Fibroblast of skin of back (primary cell): ENCODE results near the gene ADAMTS17.

ENCODE experiments used
- DNase-seq: peaks from one replicate; pipeline ENCODE4 v3.0.0-alpha.2; 2013

Gene ADAMTS17

DNA sequence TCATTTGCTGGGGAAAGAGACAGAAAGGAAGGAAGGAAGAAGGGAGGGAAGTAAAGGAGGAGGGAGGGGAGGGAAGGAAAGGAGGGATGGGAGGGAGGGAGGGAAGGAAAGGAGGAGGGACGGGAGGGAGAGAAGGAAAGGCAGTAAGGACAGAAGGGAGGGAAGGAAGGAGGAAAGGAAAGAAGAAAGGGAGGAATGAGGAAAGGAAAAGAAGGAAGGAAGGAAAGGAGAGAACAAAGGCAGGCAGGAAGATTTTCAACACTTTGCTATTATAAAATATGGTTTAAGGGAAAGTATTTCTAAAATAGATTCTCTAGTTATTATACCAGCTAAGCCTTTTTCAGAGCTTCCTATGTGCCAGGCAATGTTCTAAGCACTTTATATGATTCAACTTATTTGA lies 330.5 kb downstream of the ADAMTS17 start:
- no peak for DNase-seq

DNA sequence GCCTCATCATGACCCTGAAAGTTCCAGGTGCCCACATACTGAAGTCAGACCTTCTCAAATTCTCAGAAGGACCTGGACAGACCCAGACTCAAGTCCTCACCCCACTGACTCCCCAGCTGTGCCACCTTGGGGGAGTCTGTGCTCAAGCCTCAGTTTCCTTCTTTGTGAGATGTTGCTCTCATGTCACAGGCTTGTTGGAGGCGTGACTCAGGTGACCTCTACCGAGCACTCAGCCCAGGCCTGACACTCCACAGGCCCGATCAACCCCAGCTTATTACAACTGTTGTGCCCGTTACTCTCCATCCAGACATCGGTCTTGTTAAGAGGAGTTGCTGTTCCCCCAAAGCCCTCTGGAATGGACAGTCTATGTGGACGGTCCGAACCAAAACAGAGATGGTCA lies 332.4 kb downstream of the ADAMTS17 start:
- no peak for DNase-seq

DNA sequence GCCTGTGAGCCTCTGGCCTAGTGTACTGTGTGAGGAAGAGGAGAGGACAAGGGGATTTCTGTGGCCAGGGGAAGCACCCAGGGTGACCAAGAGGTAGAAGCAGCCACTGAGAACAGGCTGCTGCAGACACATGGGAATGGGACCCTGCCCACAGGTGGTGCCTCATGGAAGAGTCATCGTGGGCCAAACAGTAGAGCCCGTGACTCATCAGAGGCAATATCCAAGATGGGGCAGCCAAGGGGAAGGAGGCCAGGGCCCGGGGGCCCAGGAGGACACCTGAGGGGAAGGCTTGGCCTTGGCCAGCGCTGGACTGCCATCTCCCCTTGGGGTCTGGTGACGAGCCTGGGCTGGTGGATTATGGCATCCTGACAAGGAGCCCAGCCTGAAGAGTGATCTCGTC lies 333.5 kb downstream of the ADAMTS17 start:
- DNase-seq: no peak

DNA sequence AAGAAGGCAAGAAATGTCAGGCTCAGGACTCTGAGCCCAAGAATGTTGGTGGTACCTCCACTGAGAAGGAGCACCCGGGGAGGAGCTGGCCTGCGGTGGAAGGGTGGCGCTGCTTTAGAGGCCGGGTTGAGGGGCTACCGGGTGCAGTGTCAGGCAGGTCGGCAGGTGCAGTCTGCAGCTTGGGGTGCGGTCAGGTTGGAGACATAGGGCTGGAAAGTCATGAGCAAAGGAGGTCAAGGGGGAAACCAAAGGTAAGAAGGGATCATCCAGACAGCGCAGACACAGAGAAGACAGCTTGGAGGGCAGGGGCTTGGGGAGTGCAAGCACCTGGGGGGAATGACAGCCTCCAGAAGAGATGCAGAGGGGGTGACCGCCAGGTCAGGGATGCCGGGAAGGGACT lies 334.2 kb downstream of the ADAMTS17 start:
- DNase-seq: no peak

DNA sequence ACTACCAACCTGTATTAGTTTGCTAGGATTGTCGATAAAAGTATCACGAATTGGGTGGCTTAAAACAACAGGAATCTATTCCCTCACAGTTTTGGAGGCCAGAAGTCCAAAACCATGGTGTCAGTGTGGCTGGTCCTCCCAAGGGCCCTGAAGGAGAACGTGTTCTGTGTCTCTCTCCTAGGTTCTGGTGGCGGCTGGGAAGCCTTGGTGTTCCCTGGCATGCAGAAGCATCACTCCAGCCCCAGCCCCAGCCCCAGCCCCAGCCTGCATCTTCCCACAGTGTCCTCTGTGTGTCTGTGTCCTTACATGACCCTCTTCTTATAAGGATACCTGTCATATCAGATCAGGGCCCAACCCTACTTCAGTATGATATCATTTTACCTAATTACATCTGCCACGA lies 336.1 kb downstream of the ADAMTS17 start:
- DNase-seq: no peak

DNA sequence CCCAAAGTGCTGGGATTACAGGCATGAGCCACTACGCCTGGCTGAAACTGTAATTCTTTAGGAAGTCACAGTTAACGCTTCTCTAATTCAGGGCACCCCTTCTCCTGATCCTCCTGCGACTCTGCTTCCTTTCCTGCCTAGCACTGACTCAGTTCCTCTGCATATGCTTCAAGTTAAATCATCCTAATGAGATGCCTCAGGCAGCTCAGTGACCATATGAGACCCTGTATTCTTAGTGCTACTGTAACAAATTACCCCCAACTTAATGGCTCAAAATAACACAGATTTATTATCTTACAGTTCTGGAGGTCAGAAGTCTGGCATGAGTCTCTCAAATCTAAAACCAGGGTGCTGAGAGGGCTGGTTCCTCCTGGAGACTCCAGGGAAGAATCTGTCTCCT lies 336.8 kb downstream of the ADAMTS17 start:
- DNase-seq: no peak

DNA sequence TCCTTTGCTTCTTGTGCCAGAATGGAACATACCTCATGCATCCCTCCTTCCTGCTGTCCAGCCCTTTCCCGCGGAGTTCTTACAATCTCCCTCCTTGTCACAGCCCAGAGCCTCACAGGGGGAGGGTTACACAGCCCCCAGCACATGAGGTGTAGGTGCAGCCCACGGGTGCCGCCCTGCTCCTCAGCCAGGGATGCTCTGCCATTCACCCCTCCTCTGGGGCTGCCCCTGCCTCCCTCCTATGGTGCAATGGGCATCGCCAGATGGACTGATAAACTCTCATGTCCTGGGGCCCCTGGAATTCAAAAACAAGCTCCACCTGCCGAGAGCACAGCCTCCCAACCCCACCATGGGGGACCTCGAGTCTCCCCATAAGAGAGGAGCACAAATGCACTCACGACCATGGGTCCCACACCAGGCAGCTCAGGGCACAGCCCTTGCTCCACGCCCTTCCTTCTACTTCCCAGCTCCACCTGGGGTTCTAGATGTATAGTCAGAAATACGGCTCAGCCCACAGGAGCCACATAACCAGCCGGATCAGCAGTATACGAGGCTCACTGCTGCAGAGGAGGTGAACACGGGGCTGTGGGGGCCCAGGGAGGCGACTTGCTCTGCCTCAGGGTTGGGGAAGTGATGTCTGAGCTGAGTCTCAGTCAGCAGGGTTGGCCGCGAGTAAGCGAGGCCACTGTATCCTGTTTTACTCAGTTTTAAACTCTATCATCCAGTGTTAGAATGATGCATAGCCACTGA lies 338.8 kb downstream of the ADAMTS17 start:
- DNase-seq: no peak

DNA sequence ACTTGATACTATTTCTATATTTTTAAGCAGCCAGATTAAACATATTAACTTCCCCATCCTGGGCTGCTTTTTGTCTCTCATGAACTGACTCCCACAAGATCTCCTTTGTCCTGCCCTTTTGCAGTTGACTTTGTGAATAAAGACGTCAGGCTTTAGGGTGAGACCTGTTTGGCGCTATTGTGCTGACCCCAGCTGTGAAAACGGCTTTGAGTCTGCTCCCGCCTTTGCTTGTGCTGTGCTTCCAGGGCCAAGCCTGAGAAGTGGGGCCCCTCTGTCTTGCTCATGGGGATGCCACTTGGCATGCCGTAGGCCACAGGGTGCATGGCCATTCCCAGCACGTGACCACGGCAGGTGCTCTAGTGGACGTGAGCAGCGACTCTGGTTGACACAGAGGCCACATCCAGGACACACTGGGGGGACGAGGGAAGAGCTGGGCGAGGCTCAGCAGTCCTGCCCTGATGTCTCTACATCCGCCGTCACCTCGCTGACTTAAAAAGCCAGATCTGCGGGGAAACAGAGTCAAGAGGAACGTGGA lies 339.6 kb downstream of the ADAMTS17 start:
- DNase-seq: no peak

DNA sequence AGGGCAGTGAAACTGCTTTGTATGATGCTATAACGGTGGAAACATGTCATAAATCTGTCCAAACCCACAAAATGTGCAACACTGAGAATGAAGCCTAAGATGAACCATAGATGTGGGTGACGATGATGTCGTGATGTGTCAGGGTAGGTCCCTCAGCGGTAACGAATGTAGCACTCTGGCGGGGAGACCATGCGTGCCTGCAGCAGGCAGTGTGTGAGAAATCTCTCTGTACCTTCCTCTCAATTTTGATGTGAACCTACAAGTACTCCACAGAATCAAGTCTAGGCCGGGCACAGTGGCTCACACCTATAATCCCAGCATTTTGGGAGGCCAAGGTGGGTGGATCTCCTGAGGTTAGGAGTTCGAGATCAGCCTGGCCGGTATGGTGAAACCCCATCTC lies 340.4 kb downstream of the ADAMTS17 start:
- DNase-seq: no peak

DNA sequence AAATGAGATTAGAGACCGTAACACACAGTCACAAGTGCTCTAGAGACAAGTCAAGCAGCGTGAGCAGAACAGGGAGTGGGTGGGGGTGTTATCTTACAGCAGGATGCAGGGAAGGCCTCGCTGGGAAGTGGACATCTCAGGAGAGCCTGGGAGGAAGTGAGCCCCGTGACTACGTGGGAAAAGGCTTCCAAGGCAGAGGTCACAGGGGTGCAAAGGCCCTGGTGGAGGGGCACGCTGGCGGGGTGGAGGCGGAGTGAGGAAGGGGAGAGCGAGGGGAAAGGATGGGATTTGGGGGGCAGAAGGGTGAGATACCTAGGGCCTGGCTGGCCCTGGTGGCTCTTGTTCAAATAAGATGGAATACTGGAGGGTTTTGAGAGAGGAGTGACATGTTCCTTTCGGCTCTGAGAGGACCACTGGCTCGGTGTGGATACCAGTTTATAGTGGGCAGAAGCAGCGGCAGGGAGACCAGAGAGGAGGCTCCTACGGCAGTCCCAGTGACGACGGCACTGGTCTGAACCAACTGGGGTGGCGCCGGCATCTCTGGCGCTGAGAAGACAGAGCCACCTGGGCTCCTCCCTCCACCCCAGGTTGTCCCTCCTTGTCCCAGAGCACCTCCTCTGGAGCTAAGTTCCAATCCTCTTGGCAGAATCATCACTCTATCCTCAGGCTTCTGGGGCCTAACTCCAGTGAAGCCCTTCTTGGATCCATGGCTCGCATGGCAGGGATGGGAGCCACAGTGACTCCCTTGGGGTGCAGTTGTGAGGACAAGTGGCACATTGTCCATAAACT lies 342.3 kb downstream of the ADAMTS17 start:
- no peak for DNase-seq

DNA sequence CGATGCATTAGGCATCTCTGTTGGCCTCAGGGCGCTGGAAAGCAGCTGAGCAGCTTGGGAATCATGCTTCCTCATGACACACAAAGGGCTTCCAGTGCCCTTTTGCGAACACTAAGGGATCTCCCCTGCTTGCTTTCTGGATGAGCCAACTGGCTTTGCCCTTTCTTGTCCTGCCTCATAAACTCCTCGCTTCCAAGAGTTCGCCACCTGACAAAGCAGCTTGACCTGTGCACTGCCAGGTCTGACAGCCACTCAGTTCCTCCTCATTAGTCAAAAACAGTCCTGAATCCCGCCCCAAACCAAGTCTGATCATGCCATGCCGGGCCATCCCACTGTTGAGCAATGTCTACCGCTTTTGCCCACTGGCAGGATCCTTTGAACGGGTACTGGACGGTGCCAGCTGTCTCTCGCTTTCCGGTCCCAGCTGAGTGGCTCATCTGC lies 343.1 kb downstream of the ADAMTS17 start:
- no peak for DNase-seq

DNA sequence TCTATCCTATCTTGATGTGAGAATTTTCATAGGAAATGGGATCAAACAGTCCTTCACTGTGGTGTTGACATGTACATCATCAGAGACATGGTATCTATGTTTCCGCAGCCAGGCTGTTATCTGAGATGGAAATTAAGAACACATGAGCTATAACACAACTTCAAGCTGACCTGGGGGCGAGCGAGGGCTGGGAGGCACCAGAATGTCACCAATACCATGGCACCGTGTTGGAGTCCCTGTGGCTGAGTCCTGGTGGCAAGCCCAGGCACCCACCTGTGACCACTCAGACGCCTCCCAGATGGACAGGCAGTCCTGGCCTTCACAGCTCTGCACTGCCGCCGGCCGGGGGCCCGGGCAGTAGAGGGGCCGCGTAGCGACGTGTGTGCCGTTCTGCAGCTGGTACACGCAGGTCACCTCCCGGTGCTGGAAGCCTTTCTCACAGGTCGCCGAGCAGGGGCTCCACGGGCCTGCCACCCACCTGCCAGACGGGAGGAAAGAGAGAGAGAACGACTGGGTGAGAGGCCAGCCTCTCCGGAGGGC lies 344.6 kb downstream of the ADAMTS17 start:
- no peak for DNase-seq

DNA sequence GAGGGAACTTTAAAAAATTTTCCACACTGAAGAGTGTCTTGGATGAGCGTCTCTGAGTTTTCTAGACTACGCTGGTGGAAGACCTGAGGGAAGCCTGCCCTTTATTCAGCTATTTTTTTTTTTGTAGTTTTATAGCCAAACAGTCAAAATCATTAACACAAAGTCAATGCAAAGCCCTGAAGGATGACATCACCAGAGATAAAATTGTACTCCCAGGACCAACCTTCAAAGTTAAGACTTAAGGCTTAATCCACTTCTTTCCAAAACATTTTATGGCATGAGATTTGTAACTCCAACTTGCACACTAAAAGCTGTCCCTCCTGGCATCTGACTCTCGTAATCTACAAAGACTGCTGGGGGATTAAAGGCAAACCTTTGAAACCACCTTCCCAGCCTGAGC lies 345.1 kb downstream of the ADAMTS17 start:
- DNase-seq: no peak

DNA sequence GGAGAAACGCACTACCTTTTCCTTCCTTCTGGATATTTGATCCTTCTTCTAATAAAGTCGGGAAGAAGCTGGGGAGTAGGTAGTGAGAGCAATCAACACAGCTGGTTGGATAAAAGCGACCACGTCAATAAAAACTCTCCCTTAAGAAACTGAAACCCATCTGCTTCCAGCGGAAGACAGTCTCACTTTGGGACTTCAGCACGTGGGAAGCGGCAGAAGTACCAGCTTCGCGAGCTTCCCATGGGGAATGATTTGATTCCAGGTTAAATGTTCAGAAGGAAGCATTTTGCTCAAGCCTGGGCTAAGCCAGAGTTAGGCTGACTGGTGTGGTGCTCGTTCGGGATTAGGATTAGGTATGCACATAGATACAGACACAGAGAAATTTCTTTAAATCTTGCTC lies 346.2 kb downstream of the ADAMTS17 start:
- DNase-seq: no peak

DNA sequence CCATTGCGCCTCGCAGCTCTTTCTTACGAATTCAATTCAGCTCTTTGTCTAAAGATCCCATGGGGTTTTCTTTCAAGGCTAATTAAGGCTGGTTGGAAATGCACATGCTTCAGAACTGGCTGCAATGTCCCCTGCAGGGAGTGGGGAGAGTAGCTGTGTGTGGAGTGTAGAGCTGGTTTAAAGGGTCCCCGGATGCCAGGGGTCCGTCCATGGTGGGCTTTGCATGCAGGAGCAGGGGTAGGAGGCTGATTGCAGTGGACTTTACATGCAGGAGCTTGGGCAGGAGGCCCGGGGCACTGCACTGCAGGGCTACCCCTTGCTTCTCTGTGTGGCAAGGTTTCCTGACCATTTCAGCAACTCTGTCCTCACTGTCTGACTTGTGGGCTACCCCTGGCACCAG lies 346.9 kb downstream of the ADAMTS17 start:
- no peak for DNase-seq

DNA sequence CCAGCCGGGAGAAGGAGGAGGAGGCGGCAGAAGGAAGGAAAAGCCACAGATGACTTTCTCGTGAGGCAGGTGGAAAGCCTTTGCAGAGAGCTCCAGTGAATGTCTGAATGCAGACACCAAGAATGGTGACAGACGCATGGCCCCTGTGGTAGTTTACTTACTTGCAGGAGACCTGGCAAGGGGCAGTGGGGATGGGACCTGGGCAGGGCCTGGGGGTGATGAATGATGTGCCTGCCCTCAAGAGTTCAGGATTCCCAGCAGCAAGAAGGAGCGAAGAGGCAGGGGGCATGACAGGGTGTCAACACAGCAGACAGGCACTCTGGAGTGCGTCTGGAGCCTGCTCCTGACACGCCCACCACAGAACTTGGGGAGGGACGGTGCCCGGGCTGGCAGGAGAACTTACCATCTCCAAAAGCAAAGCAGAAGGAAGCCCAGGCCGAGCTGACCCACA lies 348.1 kb downstream of the ADAMTS17 start:
- DNase-seq: no peak

DNA sequence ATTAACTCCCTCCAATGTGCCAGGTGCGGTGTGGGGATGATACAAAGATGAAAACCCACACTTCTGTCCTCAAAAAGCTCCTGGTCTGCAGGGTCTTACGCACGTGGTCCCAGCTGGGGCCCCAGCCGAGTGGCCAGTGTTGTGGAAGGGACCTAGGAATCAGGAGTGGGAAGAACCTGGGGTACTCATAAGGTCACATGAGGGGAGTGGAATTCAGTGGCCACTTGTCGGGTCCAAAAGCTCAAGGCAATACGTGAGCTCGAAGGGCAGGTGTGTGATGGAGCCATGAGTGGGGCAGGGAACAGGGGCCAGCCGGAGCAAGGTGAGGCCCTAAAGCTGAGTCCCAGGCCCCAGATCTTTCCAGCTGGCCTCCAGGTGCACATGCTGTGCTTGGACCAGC lies 348.5 kb downstream of the ADAMTS17 start:
- no peak for DNase-seq

DNA sequence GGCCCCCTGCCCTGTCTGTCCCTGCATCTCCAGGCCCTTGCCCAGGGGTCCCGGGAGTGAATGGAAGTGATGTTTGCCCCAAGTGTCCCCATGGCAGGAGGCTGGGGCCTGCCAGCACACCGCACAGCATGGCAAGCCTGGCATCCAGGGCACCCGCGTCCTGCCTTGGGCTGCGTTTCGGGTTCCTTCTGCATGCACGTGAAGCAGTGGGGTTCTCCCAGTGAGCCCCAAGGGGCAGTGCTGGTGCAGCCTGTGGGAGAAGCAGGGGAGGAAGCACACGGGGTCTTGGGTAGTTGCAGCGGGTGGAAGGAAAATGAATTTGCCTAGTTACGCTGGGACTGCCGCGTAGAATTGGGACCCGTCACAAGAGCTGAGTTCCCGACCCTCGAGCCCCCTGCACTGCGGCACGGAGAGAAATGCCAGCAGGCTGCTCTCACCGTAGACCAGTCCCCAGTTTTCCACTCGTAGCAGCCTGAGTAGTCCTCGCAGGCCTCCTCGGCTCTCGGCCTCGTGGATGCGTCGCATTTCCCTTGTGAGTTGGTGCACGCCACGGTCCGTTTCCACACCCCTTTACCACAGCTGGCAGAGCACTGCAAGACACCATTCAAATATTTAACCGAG lies 349.1 kb downstream of the ADAMTS17 start:
- no peak for DNase-seq

DNA sequence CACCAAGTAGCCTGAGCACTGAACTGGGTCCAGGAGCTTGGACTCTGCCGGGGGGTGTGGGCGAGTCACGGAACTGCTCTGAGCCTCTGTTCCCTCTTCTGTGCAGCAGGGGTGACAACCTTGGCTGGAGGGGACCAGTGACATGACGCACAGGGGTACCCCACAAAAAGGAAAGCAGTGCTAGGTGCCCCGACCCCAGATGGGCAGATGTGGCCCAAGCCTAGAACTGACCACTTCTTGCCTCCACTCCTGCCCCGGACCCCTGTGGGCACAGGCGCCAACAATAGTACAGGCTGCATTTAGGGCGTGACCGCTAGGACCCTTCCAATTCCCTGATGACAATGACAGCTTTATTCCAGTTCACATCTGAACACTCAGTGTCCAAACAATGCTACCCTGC lies 352.7 kb downstream of the ADAMTS17 start:
- DNase-seq: no peak

DNA sequence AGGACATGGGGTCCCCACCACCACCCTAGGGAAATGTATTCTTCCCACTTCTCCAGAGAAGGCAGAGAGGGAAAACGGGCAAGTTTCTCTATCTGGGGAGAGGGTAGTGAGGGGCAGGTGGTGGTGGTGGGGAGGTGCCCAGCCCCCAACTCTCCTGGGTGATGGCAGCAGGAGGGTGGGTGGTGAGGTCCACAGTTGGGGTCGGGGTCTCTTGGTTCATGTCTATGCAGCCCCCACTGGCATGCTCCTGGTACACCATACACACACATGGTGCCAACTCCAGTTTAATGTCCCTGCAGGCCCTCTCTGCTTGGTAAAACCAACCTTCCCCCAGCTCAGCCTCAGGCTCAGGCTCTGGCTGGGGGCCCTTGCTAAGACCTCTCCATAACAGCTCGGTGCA lies 354.1 kb downstream of the ADAMTS17 start:
- no peak for DNase-seq

DNA sequence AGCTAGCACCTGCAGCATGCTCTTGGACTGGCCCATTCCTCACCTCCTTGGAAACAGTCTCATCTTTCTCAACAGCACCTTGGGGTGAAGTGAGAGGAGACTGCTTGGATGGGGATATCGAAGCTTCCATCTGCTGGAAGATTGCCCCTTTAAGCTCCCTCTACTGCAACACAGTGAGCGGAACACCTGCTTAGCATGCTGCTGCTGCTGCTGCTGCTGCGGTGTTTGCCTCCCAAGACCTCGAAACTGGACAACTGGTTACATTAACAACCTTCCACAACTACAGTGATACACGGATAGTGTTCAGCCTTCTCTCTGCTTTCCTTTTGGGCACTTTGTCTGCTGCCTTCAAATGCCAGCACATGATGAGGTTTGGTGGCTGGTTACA lies 354.7 kb downstream of the ADAMTS17 start:
- no peak for DNase-seq

DNA sequence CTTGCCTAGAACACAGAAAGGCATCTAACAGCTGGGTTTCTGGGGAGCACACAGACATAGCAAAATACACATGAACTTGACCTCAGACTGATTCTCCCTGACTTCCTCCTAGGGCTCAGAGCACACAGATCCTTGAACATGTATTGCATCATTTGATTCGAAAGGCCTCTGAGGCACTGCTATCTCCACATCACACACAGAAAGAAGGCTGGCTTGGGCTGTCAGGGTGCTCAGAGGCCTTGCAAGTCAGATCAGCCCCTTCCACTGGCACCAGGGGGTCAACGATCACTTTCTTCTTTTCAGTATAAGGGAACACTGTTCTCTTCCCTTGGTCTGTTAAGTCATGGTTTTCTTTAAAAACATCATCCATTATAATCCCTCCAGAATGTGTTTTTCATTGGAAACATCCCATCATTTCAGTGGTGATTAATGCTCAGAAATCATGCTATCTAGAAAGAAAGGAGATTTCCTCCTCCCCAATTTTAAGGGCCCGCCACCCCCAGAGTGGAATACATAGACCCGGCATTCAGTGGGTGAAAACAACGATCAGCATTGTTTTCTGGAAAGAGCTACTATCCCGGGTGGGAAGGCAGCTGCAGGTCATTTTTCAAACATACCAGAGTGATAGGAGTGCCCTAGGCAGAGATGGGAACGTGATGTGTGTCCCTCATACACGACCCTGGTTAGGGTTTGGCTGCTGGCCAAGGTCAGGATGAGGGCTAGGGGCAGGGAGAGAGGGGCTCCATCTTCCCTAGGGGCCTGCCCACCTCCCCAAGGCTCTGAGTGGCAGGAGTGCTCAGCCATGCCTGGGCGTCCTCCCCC lies 355.3 kb downstream of the ADAMTS17 start:
- DNase-seq: peak; percentile 16
